ENCODE data around the gene LAD1. TPM values are rescaled to one million over a fixed set of nuclear protein-coding genes. Genes with fewer than 3 reads are reported as not detected.

The LAD1 gene
- total and polyA plus RNA-seq, 10 donors, result 0.64 to 4.0 (median 1.8) TPM; not detected in 3

- intact Hi-C loops (cut with DNase I; ENCODE audit: low total_unique reads), result no loop called here
- 63 to 83% (median 79%) methylated on average over 2 of the region's 2 CpGs for WGBS, 5 donors
- no peak for DNase-seq
- Histone ChIP-seq H3K27me3 (replicated peaks in 1 of 7) (peaks cover 4 to 59% (median 28%) of the 10 kb centered on the region in 7 donors), H3K36me3 (no peaks in the 10 kb centered on the region), H3K4me3 (no peak overlapping the region), H3K27ac (no peak overlapping the region), H3K4me1 (peaks cover 0 to 17% (median 10%) of the 10 kb centered on the region in 6 donors), H3K9me3 (no peaks in the 10 kb centered on the region)
- TF ChIP-seq POLR2AphosphoS5 (IDR thresholded peaks at IDR 0.05) (no peak), POLR2A (IDR thresholded peaks at IDR 0.05) (no peak), CTCF (IDR thresholded peaks at IDR 0.05 in 8 of 11, conservative IDR thresholded peaks at IDR 0.05 in 3 of 11) (no peak)
These were observed 1.7 kb upstream of the LAD1 start for GRCh38 chr1:201400852-201401230.

GRCh38 chr1:201400212-201400851, 1.2 kb upstream of the LAD1 start:
- H3K4me1 ChIP-seq, result peaks cover 0 to 17% (median 10%) of the 10 kb centered on the region in 6 donors
- intact Hi-C loops (cut with DNase I; ENCODE audit: low total_unique reads), result no loop called here
- H3K36me3 ChIP-seq, result no peaks in the 10 kb centered on the region
- WGBS, 5 donors, result 83 to 89% (median 84%) methylated on average over 7 to 11 of the region's 11 CpGs
- H3K27ac ChIP-seq, result no peak overlapping the region
- peaks cover 4 to 59% (median 28%) of the 10 kb centered on the region in 7 donors for H3K27me3 ChIP-seq (replicated peaks in 1 of 7)
- H3K9me3 ChIP-seq, result no peaks in the 10 kb centered on the region
- no peak for DNase-seq
- H3K4me3 ChIP-seq, result no peak overlapping the region
- TF ChIP-seq CTCF (IDR thresholded peaks at IDR 0.05 in 8 of 11, conservative IDR thresholded peaks at IDR 0.05 in 3 of 11), result no peak
- TF ChIP-seq POLR2AphosphoS5 (IDR thresholded peaks at IDR 0.05), result no peak
- TF ChIP-seq POLR2A (IDR thresholded peaks at IDR 0.05), result no peak

DNA sequence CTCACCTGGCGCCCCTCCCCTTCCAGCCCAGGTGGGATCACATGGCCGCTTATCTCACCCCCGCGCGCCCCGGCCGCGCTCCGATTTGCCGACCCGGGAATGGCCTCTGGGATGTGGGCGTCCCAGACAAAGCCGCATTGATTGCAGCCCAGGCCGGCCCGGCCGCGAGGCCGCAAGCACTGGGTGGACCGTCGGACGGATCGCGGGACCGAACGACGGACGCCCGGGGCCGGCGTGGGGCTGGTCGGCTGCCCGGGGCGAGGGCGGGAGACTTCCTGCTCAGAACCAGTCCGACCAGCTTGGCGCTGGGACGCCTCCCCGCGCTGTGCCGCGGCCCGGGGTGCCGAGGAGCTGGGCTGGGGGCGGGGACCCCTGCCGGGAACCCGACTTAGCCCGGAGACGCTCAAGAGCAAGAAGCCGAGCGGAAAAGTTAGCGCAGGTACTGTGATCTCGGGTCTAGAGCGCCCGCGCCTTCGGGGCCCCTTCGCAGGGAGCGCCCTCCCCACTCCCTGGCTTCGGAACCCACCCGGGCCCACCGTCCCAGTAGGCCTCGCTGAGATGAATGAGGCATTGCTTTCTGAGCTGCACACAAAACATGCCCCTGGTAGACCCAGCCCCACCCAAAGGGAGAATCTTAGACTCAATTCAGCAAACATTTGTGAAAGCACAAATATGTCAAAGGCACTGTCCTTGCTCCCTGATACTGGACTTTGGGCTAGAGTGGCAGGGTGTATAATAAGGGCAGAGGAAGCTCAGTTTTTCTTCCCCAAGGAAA, 415 bp upstream of the LAD1 start:
- peaks cover 4 to 59% (median 28%) of the 10 kb centered on the region in 7 donors for H3K27me3 ChIP-seq (replicated peaks in 1 of 7)
- no peak for TF ChIP-seq POLR2AphosphoS5 (IDR thresholded peaks at IDR 0.05)
- no peak for TF ChIP-seq CTCF (IDR thresholded peaks at IDR 0.05 in 8 of 11, conservative IDR thresholded peaks at IDR 0.05 in 3 of 11)
- no peak for TF ChIP-seq POLR2A (IDR thresholded peaks at IDR 0.05)
- no peak overlapping the region for H3K27ac ChIP-seq
- intact Hi-C loops (cut with DNase I; ENCODE audit: low total_unique reads), result no loop called here
- 8 to 18% (median 10%) methylated on average over 16 to 62 of the region's 62 CpGs for WGBS, 5 donors
- peak overlapping the region in 3 of 8 donors; percentile 4 to 51 (median 6) for H3K4me3 ChIP-seq
- no peaks in the 10 kb centered on the region for H3K9me3 ChIP-seq
- H3K4me1 ChIP-seq, result peaks cover 0 to 16% (median 10%) of the 10 kb centered on the region in 6 donors
- no peak for DNase-seq
- H3K36me3 ChIP-seq, result no peaks in the 10 kb centered on the region

DNA sequence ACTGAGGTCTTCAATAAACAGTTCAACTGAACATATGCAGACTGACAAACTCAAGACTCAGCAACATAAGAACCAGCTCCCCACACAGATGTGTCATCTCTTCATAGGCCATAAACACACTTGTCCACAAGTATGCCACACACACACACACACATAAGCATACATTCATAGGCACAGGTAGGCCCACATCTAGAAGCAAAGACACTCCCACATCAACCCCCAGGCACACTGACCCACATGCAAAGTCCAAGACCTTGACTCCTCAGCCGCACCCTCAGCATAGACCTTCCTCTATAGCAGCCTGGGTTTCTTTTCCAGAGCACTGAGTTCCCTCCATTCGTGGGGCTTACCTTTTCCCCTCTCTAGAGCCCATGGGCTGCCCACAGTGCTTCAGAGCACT, 1.4 kb downstream of the LAD1 start:
- no peaks in the 10 kb centered on the region for H3K9me3 ChIP-seq
- 72 to 85% (median 76%) methylated on average over 2 of the region's 2 CpGs for WGBS, 5 donors
- no peak overlapping the region for H3K4me3 ChIP-seq
- H3K27me3 ChIP-seq (replicated peaks in 1 of 7), result peaks cover 4 to 57% (median 28%) of the 10 kb centered on the region in 7 donors
- no peak for DNase-seq
- TF ChIP-seq CTCF (IDR thresholded peaks at IDR 0.05 in 8 of 11, conservative IDR thresholded peaks at IDR 0.05 in 3 of 11) (no peak), POLR2AphosphoS5 (IDR thresholded peaks at IDR 0.05) (no peak), POLR2A (IDR thresholded peaks at IDR 0.05) (no peak)
- intact Hi-C loops (cut with DNase I; ENCODE audit: low total_unique reads), result no loop called here
- H3K36me3 ChIP-seq, result no peaks in the 10 kb centered on the region
- no peak overlapping the region for H3K27ac ChIP-seq
- H3K4me1 ChIP-seq, result peaks cover 0 to 12% (median 10%) of the 10 kb centered on the region in 6 donors
